Tibial nerve (tissue), 4 donors: ENCODE measurements around the gene TSPAN2. TPM values are rescaled to one million over a fixed set of nuclear protein-coding genes. Genes with fewer than 3 reads are reported as not detected.

ENCODE experiments used
- DNase-seq, 2 donors: peaks; one replicate each; pipeline ENCODE4 v3.0.0-alpha.2; 2019; ENCODE audit warnings: low spot score in 2 of 2
- H3K27ac ChIP-seq, 4 donors: fragments of 200-600 bp; sonication (generic) in 3 of 4; one replicate each; pipeline ENCODE4 v1.5.1; 2017 to 2019; ENCODE audit warnings: mild to moderate bottlenecking in 1 of 4
- H3K27me3 ChIP-seq, 2 donors: fragments of 200-600 bp; sonication (generic) in 1 of 2; one replicate each; pipeline versions ENCODE4 v1.5.1 to v1.6.0; 2017 to 2019
- H3K36me3 ChIP-seq, 3 donors: fragments of 200-600 bp; sonication (generic); one replicate each; pipeline ENCODE4 v1.5.1; 2018 to 2019
- H3K4me1 ChIP-seq, 4 donors: fragments of 200-600 bp; sonication (generic) in 3 of 4; one replicate each; pipeline ENCODE4 v1.5.1; 2017 to 2019
- H3K4me3 ChIP-seq, 4 donors: fragments of 200-600 bp; sonication (generic) in 3 of 4; one replicate each; pipeline ENCODE4 v1.5.1; 2017 to 2019; ENCODE audit warnings: mild to moderate bottlenecking in 1 of 4, moderate library complexity in 1 of 4
- H3K9me3 ChIP-seq, 4 donors: fragments of 200-600 bp; sonication (generic) in 3 of 4; one replicate each; pipeline ENCODE4 v1.5.1; 2017 to 2019
- CTCF ChIP-seq, 5 experiments: fragments of 200-600 bp in 3 of 5; fragments of 450-650 bp in 2 of 5; sonication (generic) in 3 of 5; IDR thresholded peaks; one replicate each; pipeline ENCODE4 v1.5.1; 2016 to 2019; ENCODE audit warnings: antibody characterized with exemption in 5 of 5, mild to moderate bottlenecking in 3 of 5, moderate library complexity in 2 of 5
- EP300 ChIP-seq, 2 donors: sonication (generic); formaldehyde crosslinking; IDR thresholded peaks; one replicate each; pipeline ENCODE4 v1.6.1; 2017; ENCODE audit warnings: antibody characterized with exemption in 2 of 2, mild to moderate bottlenecking in 1 of 2
- POLR2A ChIP-seq, 2 donors: fragments of 450-650 bp; IDR thresholded peaks; one replicate each; pipeline ENCODE4 v1.6.1; 2017; ENCODE audit warnings: antibody characterized with exemption in 2 of 2, mild to moderate bottlenecking in 2 of 2, moderate library complexity in 2 of 2
- WGBS, 2 donors: methylation state at CpG; one replicate each; pipeline ENCODE4 v1.1.5; 2018; 5-methylcytosine and 5-hydroxymethylcytosine counted together
- total RNA-seq, 4 donors: library from RNA; depleted of rRNA; stranded (reverse); fragments of >200 nt; gene quantifications; one replicate each; pipeline ENCODE4 v1.1.0, GENCODE V29; 2016

TSPAN2 gene
- total RNA-seq, 4 donors from 2014 or later = 0.84 to 7.1 (median 3.2) TPM

DNA sequence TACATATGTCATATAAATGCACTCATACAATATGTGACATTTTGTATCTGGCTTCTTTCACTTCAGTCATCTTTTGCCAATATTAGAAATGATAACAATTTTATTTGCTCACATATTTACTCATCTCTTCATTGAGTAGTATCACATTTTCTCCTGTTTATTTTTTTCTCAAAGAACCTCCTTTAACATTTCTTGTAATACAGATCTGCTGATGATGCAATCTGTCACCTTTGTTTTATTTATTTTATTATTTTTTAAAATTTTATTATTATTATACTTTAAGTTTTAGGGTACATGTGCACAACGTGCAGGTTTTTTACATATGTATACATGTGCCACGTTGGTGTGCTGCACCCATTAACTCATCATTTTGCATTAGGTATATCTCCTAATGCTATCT, 75.5 kb downstream of the TSPAN2 start:
- DNase-seq = no peak
- TF ChIP-seq EP300 (IDR thresholded peaks at IDR 0.05) = no peak
- TF ChIP-seq CTCF (IDR thresholded peaks at IDR 0.05) = no peak
- TF ChIP-seq POLR2A (IDR thresholded peaks at IDR 0.05) = no peak
- Histone ChIP-seq H3K36me3 (no peaks in the 10 kb centered on the region), H3K4me3 (no peak overlapping the region), H3K27me3 (no peaks in the 10 kb centered on the region), H3K27ac (no peak overlapping the region), H3K4me1 (no peaks in the 10 kb centered on the region), H3K9me3 (no peaks in the 10 kb centered on the region)
- WGBS, 2 donors = 92 to 95% methylated on average over 2 of the region's 2 CpGs

- TF ChIP-seq CTCF (IDR thresholded peaks at IDR 0.05) (no peak), POLR2A (IDR thresholded peaks at IDR 0.05) (no peak), EP300 (IDR thresholded peaks at IDR 0.05) (no peak)
- DNase-seq = no peak
- no peaks in the 10 kb centered on the region for H3K36me3 ChIP-seq
- H3K27ac ChIP-seq = no peak overlapping the region
- WGBS, 2 donors = 80% methylated on average over 1 of the region's 1 CpG
- H3K27me3 ChIP-seq = no peaks in the 10 kb centered on the region
- no peaks in the 10 kb centered on the region for H3K9me3 ChIP-seq
- no peak overlapping the region for H3K4me3 ChIP-seq
- no peaks in the 10 kb centered on the region for H3K4me1 ChIP-seq
Measured at GRCh38 chr1:115012434-115012833, 76.9 kb downstream of the TSPAN2 start.

DNA sequence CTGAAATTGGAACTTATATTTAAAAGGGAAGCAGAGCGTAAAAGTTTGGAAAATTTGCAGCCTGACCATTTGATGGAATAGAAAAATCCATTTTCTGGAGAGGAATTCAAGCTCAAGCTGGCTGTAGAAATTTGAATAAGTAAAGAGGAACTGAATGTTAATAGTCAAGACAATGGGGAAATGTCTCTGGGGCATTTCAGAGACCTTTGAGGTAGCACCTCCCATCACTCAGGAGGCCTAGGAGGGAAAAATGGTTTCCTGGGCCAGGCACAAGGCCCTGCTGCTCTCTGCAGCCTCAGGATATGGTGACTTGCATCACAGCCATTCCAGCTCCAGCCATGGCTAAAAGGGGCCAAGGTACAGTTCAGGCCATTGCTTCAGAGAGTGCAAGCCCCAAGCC, 77.3 kb downstream of the TSPAN2 start:
- H3K27ac ChIP-seq = no peak overlapping the region
- no peaks in the 10 kb centered on the region for H3K4me1 ChIP-seq
- H3K9me3 ChIP-seq = no peaks in the 10 kb centered on the region
- H3K36me3 ChIP-seq = no peaks in the 10 kb centered on the region
- no peaks in the 10 kb centered on the region for H3K27me3 ChIP-seq
- H3K4me3 ChIP-seq = no peak overlapping the region
- no peak for TF ChIP-seq POLR2A (IDR thresholded peaks at IDR 0.05)
- TF ChIP-seq CTCF (IDR thresholded peaks at IDR 0.05) = no peak
- TF ChIP-seq EP300 (IDR thresholded peaks at IDR 0.05) = no peak
- WGBS, 2 donors = 86 to 95% methylated on average over 1 of the region's 1 CpG
- DNase-seq = no peak

DNA sequence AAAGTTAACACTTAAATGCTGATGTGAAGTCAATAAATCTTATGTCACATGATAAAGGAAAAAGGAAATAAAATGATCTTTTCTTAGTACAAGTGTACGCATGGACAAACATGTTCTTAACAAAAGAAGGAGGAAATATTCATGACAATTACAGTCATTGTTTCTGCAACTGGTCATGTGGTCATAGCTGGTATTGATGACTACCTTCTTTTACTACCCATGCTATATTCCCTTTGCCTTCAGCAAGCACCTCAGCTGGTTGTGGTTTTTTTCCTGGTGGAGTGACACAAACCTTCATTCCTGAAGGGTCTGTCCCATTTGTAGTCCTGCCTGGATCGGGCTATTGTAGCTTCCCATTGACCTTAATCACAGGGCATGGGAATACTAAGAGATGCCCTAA, 83.1 kb downstream of the TSPAN2 start:
- Histone ChIP-seq H3K27ac (no peak overlapping the region), H3K4me1 (no peaks in the 10 kb centered on the region), H3K9me3 (no peaks in the 10 kb centered on the region), H3K27me3 (no peaks in the 10 kb centered on the region), H3K36me3 (no peaks in the 10 kb centered on the region), H3K4me3 (no peak overlapping the region)
- no peak for DNase-seq
- WGBS, 2 donors = 79 to 86% methylated on average over 2 of the region's 2 CpGs
- TF ChIP-seq CTCF (IDR thresholded peaks at IDR 0.05) (no peak), EP300 (IDR thresholded peaks at IDR 0.05) (no peak), POLR2A (IDR thresholded peaks at IDR 0.05) (no peak)

Other genes with a start within 250 kb of the TSPAN2 start
- gene SYCP1, start 234.6 kb downstream of the TSPAN2 start, total RNA-seq = not detected
- not detected for gene TSHB, start 59.7 kb downstream of the TSPAN2 start, total RNA-seq
- 10 to 100 TPM in 2 of 4 donors, 1 to 10 TPM in 2; 3.6 to 20.4 (median 7.4) TPM for gene NGF, start 248.7 kb upstream of the TSPAN2 start, total RNA-seq